ENCODE data around the gene LNPEP. TPM values are rescaled to one million over a fixed set of nuclear protein-coding genes. Genes with fewer than 3 reads are reported as not detected.
A peak's percentile ranks its signal among the peaks of the same experiment; 100 is the strongest.
"Not testable (repeated sequence)": the region's sequence is repeated elsewhere in the genome, so short reads cannot be mapped to it uniquely, and the experiment has no call there.

LNPEP gene
- total and polyA plus RNA-seq, 8 donors: 22.2 to 40.6 (median 27.6) TPM

GRCh38 chr5:97075649-97076048 is 139.8 kb downstream of the LNPEP start:
- ATAC-seq: no peak
- intact Hi-C loops (cut with DNase I): no loop called here
- no peak overlapping the region for H3K4me3 ChIP-seq

GRCh38 chr5:97076098-97076497 is 140.2 kb downstream of the LNPEP start:
- DNase-seq (no peak), ATAC-seq (no peak)
- Histone ChIP-seq H3K9me3 (no peaks in the 10 kb centered on the region), H3K4me3 (no peak overlapping the region), H3K27ac (no peak overlapping the region), H3K4me1 (peaks cover 0 to 14% of the 10 kb centered on the region in 2 donors), H3K27me3 (no peaks in the 10 kb centered on the region), H3K36me3 (no peaks in the 10 kb centered on the region)
- intact Hi-C loops (cut with DNase I): no loop called here
- no peak for TF ChIP-seq CTCF (IDR thresholded peaks at IDR 0.05)

More at GRCh38 chr5:97075649-97076048, 139.8 kb downstream of the LNPEP start:
- Histone ChIP-seq H3K9me3 (no peaks in the 10 kb centered on the region), H3K36me3 (no peaks in the 10 kb centered on the region), H3K4me1 (peaks cover 0 to 14% of the 10 kb centered on the region in 2 donors), H3K27ac (no peak overlapping the region), H3K27me3 (no peaks in the 10 kb centered on the region)
- DNase-seq: no peak
- no peak for TF ChIP-seq CTCF (IDR thresholded peaks at IDR 0.05)

GRCh38 chr5:97077246-97077645 is 141.4 kb downstream of the LNPEP start:
- ATAC-seq (no peak), DNase-seq (no peak)
- H3K27me3 ChIP-seq: no peaks in the 10 kb centered on the region
- intact Hi-C loops (cut with DNase I): no loop called here
- H3K4me3 ChIP-seq: no peak overlapping the region
- TF ChIP-seq CTCF (IDR thresholded peaks at IDR 0.05): no peak
- H3K9me3 ChIP-seq: no peaks in the 10 kb centered on the region
- peaks cover 0 to 24% of the 10 kb centered on the region in 2 donors for H3K4me1 ChIP-seq
- no peak overlapping the region for H3K27ac ChIP-seq
- no peaks in the 10 kb centered on the region for H3K36me3 ChIP-seq

GRCh38 chr5:97078958-97079743 is 143.3 kb downstream of the LNPEP start:
- Histone ChIP-seq H3K4me3 (no peak overlapping the region), H3K36me3 (no peaks in the 10 kb centered on the region), H3K27ac (peak overlapping the region in 1 of 2 donors; percentile 38), H3K27me3 (no peaks in the 10 kb centered on the region), H3K4me1 (peaks cover 0 to 25% of the 10 kb centered on the region in 2 donors), H3K9me3 (no peaks in the 10 kb centered on the region)
- no peak for ATAC-seq
- DNase-seq: no peak
- TF ChIP-seq CTCF (IDR thresholded peaks at IDR 0.05): no peak
- intact Hi-C loops (cut with DNase I): no loop called here

GRCh38 chr5:97084782-97085458 is 149.0 kb downstream of the LNPEP start:
- Histone ChIP-seq H3K27ac (peak overlapping the region in 1 of 2 donors; percentile 19), H3K4me1 (peaks cover 0 to 32% of the 10 kb centered on the region in 2 donors)
- H3K4me3 ChIP-seq; ATAC-seq; H3K36me3 ChIP-seq; H3K9me3 ChIP-seq; intact Hi-C loops (cut with DNase I); H3K27me3 ChIP-seq: not testable (repeated sequence)
- peak in 1 of 4 donors; percentile 71 for DNase-seq
